CD4-positive, alpha-beta memory T cell (primary cell): ENCODE measurements around the gene IL21. TPM values are rescaled to one million over a fixed set of nuclear protein-coding genes. Genes with fewer than 3 reads are reported as not detected.
A peak's percentile ranks its signal among the peaks of the same experiment; 100 is the strongest.

Source experiments
- CTCF ChIA-PET: fragments of 350-600 bp; sonication (Branson Sonifier 250); formaldehyde crosslinking; loops from one replicate; lab custom pipeline; 2021; ENCODE audit warnings: inconsistent platforms; ENCODE audit not compliant: partially characterized antibody; lab: Charles Lee
- POLR2A ChIA-PET: fragments of 350-600 bp; sonication (Branson Sonifier 250); formaldehyde crosslinking; loops from one replicate; lab custom pipeline; 2021; ENCODE audit not compliant: partially characterized antibody; lab: Charles Lee
- DNase-seq, 5 donors: peaks; one replicate each; pipeline versions ENCODE4 v3.0.0 to v3.0.0-alpha.2; 2020 to 2022; ENCODE audit warnings: mixed read lengths in 1 of 5
- H3K27ac ChIP-seq: one replicate; pipeline ENCODE4 v1.7.0; 2013; ENCODE audit warnings: low read depth, low read length
- H3K27me3 ChIP-seq: 2 replicates; pipeline ENCODE4 v1.7.0; 2013; ENCODE audit warnings: mild to moderate bottlenecking, low read length, moderate library complexity; ENCODE audit not compliant: insufficient read depth
- H3K36me3 ChIP-seq: 2 replicates; pipeline ENCODE4 v1.7.0; 2013; ENCODE audit warnings: mild to moderate bottlenecking, low read length, moderate library complexity; ENCODE audit not compliant: insufficient read depth
- H3K4me1 ChIP-seq: 2 replicates; pipeline ENCODE4 v1.7.0; 2013; ENCODE audit warnings: mild to moderate bottlenecking, low read length, moderate library complexity; ENCODE audit not compliant: insufficient read depth
- H3K4me3 ChIP-seq, 2 donors: one replicate each; pipeline ENCODE4 v1.7.0; 2013; ENCODE audit warnings: low read length in 2 of 2, mild to moderate bottlenecking in 1 of 2
- H3K9me3 ChIP-seq, 2 donors: one replicate each; pipeline ENCODE4 v1.7.0; 2013; ENCODE audit warnings: low read length in 2 of 2, control low read depth in 1 of 2; ENCODE audit not compliant: control insufficient read depth in 1 of 2
- H3K27ac Mint-ChIP-seq, 7 donors: one replicate each; pipeline ENCODE4 v1.8.0; 2020 to 2021; ENCODE audit warnings: mixed read lengths in 7 of 7, mild to moderate bottlenecking in 6 of 7, inconsistent platforms in 3 of 7, moderate library complexity in 3 of 7
- H3K27me3 Mint-ChIP-seq, 2 donors: one replicate each; pipeline ENCODE4 v1.8.0; 2020 to 2021; ENCODE audit warnings: mixed read lengths in 2 of 2
- H3K36me3 Mint-ChIP-seq, 2 donors: one replicate each; pipeline ENCODE4 v1.8.0; 2020 to 2021; ENCODE audit warnings: mixed read lengths in 2 of 2, inconsistent platforms in 1 of 2, mild to moderate bottlenecking in 1 of 2
- H3K4me1 Mint-ChIP-seq, 4 donors: one replicate each; pipeline ENCODE4 v1.8.0; 2020 to 2021; ENCODE audit warnings: mixed read lengths in 4 of 4, mild to moderate bottlenecking in 1 of 4
- H3K4me3 Mint-ChIP-seq, 8 donors: one replicate each; pipeline ENCODE4 v1.8.0; 2020 to 2021; ENCODE audit warnings: mixed read lengths in 8 of 8, mild to moderate bottlenecking in 7 of 8, moderate library complexity in 6 of 8, inconsistent platforms in 3 of 8
- H3K9me3 Mint-ChIP-seq, 8 donors: one replicate each; pipeline ENCODE4 v1.8.0; 2020 to 2021; ENCODE audit warnings: mixed read lengths in 8 of 8, mild to moderate bottlenecking in 5 of 8, inconsistent platforms in 3 of 8, moderate library complexity in 1 of 8
- intact Hi-C: fragments of 100-400 bp; cut with micrococcal nuclease; formaldehyde crosslinking; loops from one replicate; pipeline ENCODE4 v1.15.1; 2023
- polyA plus RNA-seq, 2 donors: library from polyadenylated mRNA; unstranded; fragments of 300-500 nt; fragmentation: Illumina TruSeq; gene quantifications; one replicate each; pipeline ENCODE4 v1.2.3, GENCODE V29; 2021
- total RNA-seq, 2 experiments: library from RNA; stranded (reverse); gene quantifications; one replicate each; pipeline ENCODE4 v1.2.3, GENCODE V29; 2021

Gene IL21
- total RNA-seq (under 1 TPM in 1 of 2 experiments, not detected in 1; 0.28 TPM), polyA plus RNA-seq (under 1 TPM in 1 of 2 donors, not detected in 1; 0.10 TPM)

DNA sequence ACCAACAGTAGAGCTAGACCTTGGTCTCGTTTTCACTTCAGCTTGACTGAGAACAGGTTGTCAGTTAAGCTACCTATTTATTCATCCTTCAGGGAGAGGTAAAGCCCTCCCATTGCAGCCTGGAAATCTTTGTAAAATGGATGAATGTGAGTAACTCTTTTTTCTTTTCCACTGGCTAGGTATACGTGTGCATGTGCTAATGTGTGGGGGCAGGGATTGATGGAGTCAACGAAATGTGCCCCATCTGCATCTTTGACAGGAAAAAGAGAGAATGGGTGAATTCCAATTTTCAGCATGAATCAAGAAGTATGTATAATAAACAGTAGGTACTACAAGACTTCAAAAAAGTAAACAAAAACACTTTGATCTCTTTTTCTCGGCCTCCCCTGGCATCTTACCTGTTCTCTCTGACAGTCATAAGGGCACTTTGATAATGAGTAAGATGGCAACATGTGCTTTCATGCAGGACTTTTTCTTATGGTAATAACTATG, at the start of gene IL21:
Gene IL21 (minus strand): TSS at position 51 of the 492 bp plus-strand sequence. CDS start 55 bp downstream, outside the sequence.
- H3K36me3 Mint-ChIP-seq, result no peaks in the 10 kb centered on the region
- Histone ChIP-seq H3K27ac (no peak within 1 kb of the TSS), H3K4me1 (peaks cover 44% of the 10 kb centered on the region), H3K36me3 (no peaks in the 10 kb centered on the region), H3K4me3 (peak within 1 kb of the TSS in 1 of 2 donors; percentile 3), H3K27me3 (no peaks in the 10 kb centered on the region), H3K9me3 (no peaks in the 10 kb centered on the region)
- ChIA-PET CTCF (interaction anchor here (1.7 kb wide), 1 partner anchor 96 kb away, joined by 6 read pairs; no protein-coding TSS in a partner anchor), POLR2A (interaction anchor here (1.8 kb wide), 1 partner anchor 15 kb away, joined by 6 read pairs; no protein-coding TSS in a partner anchor)
- H3K4me3 Mint-ChIP-seq, result peak within 1 kb of the TSS; percentile 5 to 84 (median 67)
- H3K9me3 Mint-ChIP-seq, result no peaks in the 10 kb centered on the region
- peaks cover 0 to 6% of the 10 kb centered on the region in 2 donors for H3K27me3 Mint-ChIP-seq
- intact Hi-C loops, result loop anchor here (2.0 kb wide), 1 partner anchor 42 kb away; no protein-coding TSS in a partner anchor
- H3K27ac Mint-ChIP-seq, result peak within 1 kb of the TSS in 4 of 7 donors; percentile 2 to 54 (median 45)
- peaks cover 34 to 39% (median 36%) of the 10 kb centered on the region in 4 donors for H3K4me1 Mint-ChIP-seq
- no peak for DNase-seq

DNA sequence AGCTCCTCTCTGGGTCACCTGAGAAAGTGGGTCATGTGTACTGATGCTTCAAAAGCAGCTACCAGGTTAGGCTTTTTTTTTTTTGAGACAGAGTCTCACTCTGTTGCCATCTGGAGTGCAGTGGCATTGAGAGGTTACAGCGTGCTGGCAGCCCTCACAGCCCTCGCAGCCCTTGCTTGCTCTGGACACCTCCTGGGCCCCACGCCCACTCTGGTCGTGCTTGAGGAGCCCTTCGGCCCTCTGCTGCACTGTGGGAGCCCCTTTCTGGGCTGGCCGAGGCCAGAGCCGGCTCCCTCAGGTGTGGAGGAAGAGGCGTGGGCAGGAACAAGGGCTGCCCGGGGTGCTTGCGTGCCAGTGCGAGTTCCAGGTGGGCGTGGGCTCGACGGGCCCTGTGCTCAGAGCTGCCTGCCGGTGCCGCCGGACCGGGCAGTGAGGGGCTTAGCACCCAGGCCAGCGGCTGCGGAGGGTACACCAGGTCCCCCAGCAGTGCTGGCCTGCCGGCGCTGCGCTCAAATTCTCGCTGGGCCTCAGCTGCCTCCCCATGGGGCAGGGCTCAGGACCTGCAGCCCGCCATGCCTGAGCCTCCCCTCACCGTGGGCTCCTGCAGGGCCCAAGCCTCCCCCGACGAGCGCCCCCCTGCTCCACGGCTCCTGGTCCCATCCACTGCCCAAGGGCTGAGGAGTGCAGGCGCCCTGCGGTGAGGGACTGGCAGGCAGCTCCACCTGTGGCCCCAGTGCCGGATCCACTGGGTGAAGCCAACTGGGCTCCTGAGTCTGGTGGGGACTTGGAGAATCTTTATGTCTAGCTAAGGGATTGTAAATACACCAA, 49.3 kb upstream of the IL21 start:
- Mint-ChIP-seq H3K4me1 (peaks cover 27 to 36% (median 30%) of the 10 kb centered on the region in 4 donors), H3K27ac (peak overlapping the region in 2 of 7 donors; percentile 21 to 72), H3K27me3 (no peaks in the 10 kb centered on the region), H3K4me3 (no peak overlapping the region), H3K9me3 (peaks cover 0 to 1% (median 0%) of the 10 kb centered on the region in 8 donors), H3K36me3 (no peaks in the 10 kb centered on the region)
- DNase-seq, result no peak
- CTCF ChIA-PET, result interaction anchor here (0.6 kb wide), 1 partner anchor 486 kb away, joined by 3 read pairs; no protein-coding TSS in a partner anchor
- Histone ChIP-seq H3K36me3 (no peaks in the 10 kb centered on the region), H3K4me1 (peaks cover 29% of the 10 kb centered on the region), H3K27ac (no peak overlapping the region), H3K4me3 (no peak overlapping the region), H3K9me3 (no peaks in the 10 kb centered on the region), H3K27me3 (no peaks in the 10 kb centered on the region)
- intact Hi-C loops, result no loop called here
- POLR2A ChIA-PET, result no interaction called here

DNA sequence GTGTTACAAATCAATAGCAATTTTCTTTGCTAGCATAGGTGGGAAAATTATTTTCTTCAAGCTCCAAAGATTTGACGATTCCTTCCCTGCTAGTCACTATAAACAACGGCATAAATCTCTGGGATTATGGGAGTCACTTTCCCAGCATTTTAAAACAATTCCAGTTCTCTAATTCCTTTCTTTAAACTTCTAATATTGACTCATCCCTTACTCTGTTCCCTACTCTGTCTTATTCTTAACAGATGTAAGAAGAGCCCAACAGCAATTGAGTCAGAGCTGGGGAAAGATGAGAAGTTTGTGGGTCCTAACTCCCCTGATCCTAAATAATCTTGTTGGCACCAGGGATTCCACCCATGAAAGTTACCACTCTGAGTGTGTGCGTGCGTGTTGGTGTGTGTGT, 47.4 kb upstream of the IL21 start:
- H3K27me3 ChIP-seq, result no peaks in the 10 kb centered on the region
- H3K27me3 Mint-ChIP-seq, result peaks cover 0 to 1% of the 10 kb centered on the region in 2 donors
- H3K27ac Mint-ChIP-seq, result peak overlapping the region in 1 of 7 donors; percentile 68
- no peaks in the 10 kb centered on the region for H3K36me3 Mint-ChIP-seq
- H3K4me3 Mint-ChIP-seq, result no peak overlapping the region
- H3K4me1 Mint-ChIP-seq, result peaks cover 22 to 32% (median 27%) of the 10 kb centered on the region in 4 donors
- H3K27ac ChIP-seq, result no peak overlapping the region
- intact Hi-C loops, result no loop called here
- H3K4me3 ChIP-seq, result no peak overlapping the region
- no peak for DNase-seq
- no peaks in the 10 kb centered on the region for H3K36me3 ChIP-seq
- H3K9me3 ChIP-seq, result no peaks in the 10 kb centered on the region
- H3K4me1 ChIP-seq, result peaks cover 29% of the 10 kb centered on the region
- ChIA-PET CTCF (interaction anchor here (1.1 to 1.7 kb wide), 2 partner anchors 16 to 49 kb away, joined by 3 to 4 read pairs; no protein-coding TSS in a partner anchor), POLR2A (no interaction called here)
- H3K9me3 Mint-ChIP-seq, result peaks cover 0 to 1% (median 0%) of the 10 kb centered on the region in 8 donors

DNA sequence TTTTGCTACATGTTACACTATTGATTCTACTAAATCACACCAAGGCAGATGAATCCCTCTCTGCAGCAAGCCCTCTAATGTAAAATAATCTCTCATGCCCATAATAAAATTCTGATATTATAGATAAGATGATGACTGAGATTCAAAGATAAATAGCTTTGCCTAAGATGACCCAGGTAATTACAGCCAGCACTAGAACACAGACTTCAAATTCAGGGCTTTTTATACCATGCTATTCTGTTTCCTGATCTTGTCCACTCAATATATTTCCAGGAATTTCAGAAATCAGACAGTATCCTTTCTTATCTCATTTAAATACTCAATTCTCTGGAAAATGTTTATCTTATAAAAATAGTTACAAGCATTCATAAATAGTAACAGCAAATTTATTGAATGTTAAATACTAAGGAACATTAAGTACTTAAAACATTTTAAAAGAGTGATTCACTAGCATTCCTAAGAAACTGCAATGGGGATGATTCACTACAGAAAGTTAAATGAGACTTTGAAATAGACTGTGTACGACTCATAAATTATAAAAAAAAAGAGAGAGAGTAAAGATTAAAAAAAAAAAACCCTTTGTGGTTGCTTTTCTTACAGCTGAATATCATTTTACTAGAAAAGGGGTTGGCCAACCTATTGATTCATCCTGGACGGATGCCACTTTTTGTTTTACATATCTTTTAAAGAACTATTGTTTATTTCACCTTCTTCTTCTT, 45.8 kb upstream of the IL21 start:
- Histone ChIP-seq H3K36me3 (no peaks in the 10 kb centered on the region), H3K4me1 (peaks cover 31% of the 10 kb centered on the region), H3K9me3 (no peaks in the 10 kb centered on the region), H3K27me3 (no peaks in the 10 kb centered on the region), H3K27ac (no peak overlapping the region), H3K4me3 (no peak overlapping the region)
- POLR2A ChIA-PET, result no interaction called here
- Mint-ChIP-seq H3K36me3 (no peaks in the 10 kb centered on the region), H3K27me3 (peaks cover 0 to 1% of the 10 kb centered on the region in 2 donors), H3K27ac (peak overlapping the region in 1 of 7 donors; percentile 31), H3K4me3 (no peak overlapping the region), H3K4me1 (peaks cover 19 to 31% (median 28%) of the 10 kb centered on the region in 4 donors), H3K9me3 (peaks cover 0 to 1% (median 0%) of the 10 kb centered on the region in 8 donors)
- CTCF ChIA-PET, result interaction anchor here (1.7 kb wide), 1 partner anchor 15 kb away, joined by 4 read pairs; no protein-coding TSS in a partner anchor
- peak in 3 of 5 donors; percentile 6 to 17 (median 10) for DNase-seq
- intact Hi-C loops, result no loop called here

DNA sequence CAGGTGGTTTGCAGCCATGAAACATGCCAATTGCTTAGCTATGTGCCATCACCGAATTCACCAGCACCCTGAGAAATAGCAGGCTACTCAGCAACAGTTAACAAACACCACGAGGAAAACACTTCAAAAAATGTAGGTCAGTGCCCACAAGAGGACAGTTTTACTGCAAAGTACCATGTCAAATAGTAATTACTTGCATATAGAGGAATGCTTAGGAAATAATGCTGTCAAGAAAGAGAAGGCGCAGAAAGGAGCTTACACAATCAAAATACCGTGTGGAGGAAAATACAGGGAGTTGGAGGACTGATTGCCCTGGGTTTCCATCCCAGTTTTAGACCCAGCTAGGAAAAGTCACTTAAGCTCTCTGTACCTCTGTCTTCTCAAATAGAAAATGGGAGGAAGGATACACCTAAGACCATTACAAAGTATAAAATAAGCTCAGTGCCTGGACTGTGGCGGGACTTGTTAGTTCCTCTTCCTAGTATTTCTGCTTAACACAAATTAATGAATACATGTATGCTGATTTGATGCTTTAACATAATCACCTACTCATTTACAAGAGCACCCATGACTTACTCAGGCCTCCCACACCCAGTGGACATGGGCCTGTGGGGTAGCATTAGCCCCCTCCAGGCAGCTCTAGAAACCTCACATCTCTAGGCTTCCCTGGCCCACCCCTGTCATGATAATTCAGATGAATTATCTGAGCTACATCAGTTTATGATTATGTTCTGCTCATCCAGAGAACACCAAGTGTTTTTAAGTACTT, 44.5 kb upstream of the IL21 start:
- H3K36me3 ChIP-seq, result no peaks in the 10 kb centered on the region
- no peak overlapping the region for H3K27ac ChIP-seq
- ChIA-PET POLR2A (interaction anchor here (1.2 kb wide), 1 partner anchor 59 kb away, joined by 3 read pairs; no protein-coding TSS in a partner anchor), CTCF (no interaction called here)
- no peaks in the 10 kb centered on the region for H3K9me3 ChIP-seq
- Mint-ChIP-seq H3K4me3 (no peak overlapping the region), H3K4me1 (peaks cover 20 to 31% (median 28%) of the 10 kb centered on the region in 4 donors), H3K9me3 (peaks cover 0 to 3% (median 0%) of the 10 kb centered on the region in 8 donors), H3K27ac (no peak overlapping the region), H3K27me3 (peaks cover 0 to 1% of the 10 kb centered on the region in 2 donors), H3K36me3 (no peaks in the 10 kb centered on the region)
- DNase-seq, result no peak
- no peaks in the 10 kb centered on the region for H3K27me3 ChIP-seq
- H3K4me1 ChIP-seq, result peaks cover 31% of the 10 kb centered on the region
- intact Hi-C loops, result no loop called here
- no peak overlapping the region for H3K4me3 ChIP-seq

DNA sequence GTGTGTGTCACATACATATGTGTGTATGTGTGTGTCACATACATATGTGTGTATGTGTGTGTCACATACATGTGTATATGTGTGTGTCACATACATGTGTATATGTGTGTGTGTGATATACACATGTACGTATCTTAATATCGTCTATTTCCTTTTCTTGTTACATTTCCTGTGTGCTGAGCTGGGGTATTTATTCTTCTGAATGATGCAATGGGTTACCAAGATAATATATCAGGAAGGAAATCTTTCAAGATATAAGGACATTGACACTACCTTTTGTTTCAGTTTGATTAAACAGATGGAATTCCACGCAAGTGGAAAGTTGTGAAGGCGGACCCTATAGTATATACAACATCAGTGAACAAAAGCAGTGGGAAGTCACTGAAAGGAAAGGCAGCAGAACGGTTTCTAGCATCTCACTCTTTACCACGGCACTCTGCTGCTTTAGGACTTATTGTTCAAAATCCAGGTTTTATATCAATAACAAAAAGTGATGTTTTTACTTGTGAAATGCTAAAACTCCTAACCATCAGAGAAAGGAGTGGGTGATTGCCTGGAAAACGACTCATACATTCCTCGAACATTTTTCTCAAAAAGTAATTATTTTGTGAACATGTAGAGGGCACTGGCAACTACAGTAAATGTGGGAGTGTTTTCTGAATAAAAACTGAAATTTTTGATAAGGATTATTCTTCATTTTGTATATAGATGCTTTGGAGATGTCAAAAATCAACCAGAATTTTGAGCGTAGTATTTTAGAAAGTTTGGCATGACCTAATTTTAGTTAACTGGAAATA, 43.1 kb upstream of the IL21 start:
- no peak overlapping the region for H3K4me3 ChIP-seq
- peak overlapping the region; percentile 33 to 81 (median 76) for H3K4me3 Mint-ChIP-seq
- DNase-seq, result no peak
- peak overlapping the region in 1 of 7 donors; percentile 81 for H3K27ac Mint-ChIP-seq
- peaks cover 0 to 1% of the 10 kb centered on the region in 2 donors for H3K27me3 Mint-ChIP-seq
- no peaks in the 10 kb centered on the region for H3K27me3 ChIP-seq
- H3K9me3 ChIP-seq, result no peaks in the 10 kb centered on the region
- ChIA-PET CTCF (no interaction called here), POLR2A (no interaction called here)
- H3K36me3 ChIP-seq, result no peaks in the 10 kb centered on the region
- intact Hi-C loops, result no loop called here
- peaks cover 31% of the 10 kb centered on the region for H3K4me1 ChIP-seq
- H3K4me1 Mint-ChIP-seq, result peaks cover 20 to 31% (median 28%) of the 10 kb centered on the region in 4 donors
- no peak overlapping the region for H3K27ac ChIP-seq
- H3K36me3 Mint-ChIP-seq, result no peaks in the 10 kb centered on the region
- peaks cover 0 to 2% (median 0%) of the 10 kb centered on the region in 8 donors for H3K9me3 Mint-ChIP-seq
